SK-N-SH treated with all-trans-retinoic acid at 6 μM for 48 hours (cell line): ENCODE results near the gene POMC.

ENCODE experiments used
- PPARA ChIP-seq: fragments of 250-450 bp; sonication (Bioruptor Pico); IDR thresholded peaks from 2 replicates; pipeline ENCODE4 v1.5.0; 2020; ENCODE audit warnings: mild to moderate bottlenecking, borderline replicate concordance
- ZNF8 ChIP-seq: fragments of 450-650 bp; formaldehyde crosslinking; IDR thresholded peaks from 2 replicates; pipeline ENCODE4 v1.5.0; 2020; ENCODE audit warnings: mild to moderate bottlenecking, moderate library complexity
- TF ChIP-seq, protein P1 (sequence below): fragments of 250-450 bp; sonication (Bioruptor Pico); IDR thresholded peaks from 2 replicates; pipeline ENCODE4 v1.8.0; 2020; ENCODE audit warnings: mild to moderate bottlenecking, moderate library complexity, borderline replicate concordance

DNA sequence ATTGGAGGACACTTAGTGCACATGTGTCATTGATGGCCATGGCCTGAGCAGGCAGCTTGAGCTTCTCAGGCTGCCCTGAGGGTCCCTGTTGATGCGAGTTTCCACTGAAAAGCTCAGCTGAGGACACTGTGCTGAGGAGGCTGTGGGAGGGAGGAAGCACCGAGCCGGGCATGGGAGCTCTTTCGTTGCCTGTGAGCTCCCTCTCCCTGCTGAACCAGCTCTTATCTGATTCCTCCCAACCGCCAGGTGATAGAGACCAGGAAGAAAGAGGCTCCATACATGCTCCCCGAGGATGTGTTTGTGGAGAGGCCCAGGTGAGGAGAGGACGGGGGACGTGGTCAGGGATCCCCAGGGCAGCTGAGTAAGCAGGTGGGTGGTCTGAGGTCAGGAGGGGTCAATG, 27.3 kb downstream of the POMC start:
- no peak for TF ChIP-seq ZNF8 (CRISPR knock-in tag)
- TF ChIP-seq, protein P1, sequence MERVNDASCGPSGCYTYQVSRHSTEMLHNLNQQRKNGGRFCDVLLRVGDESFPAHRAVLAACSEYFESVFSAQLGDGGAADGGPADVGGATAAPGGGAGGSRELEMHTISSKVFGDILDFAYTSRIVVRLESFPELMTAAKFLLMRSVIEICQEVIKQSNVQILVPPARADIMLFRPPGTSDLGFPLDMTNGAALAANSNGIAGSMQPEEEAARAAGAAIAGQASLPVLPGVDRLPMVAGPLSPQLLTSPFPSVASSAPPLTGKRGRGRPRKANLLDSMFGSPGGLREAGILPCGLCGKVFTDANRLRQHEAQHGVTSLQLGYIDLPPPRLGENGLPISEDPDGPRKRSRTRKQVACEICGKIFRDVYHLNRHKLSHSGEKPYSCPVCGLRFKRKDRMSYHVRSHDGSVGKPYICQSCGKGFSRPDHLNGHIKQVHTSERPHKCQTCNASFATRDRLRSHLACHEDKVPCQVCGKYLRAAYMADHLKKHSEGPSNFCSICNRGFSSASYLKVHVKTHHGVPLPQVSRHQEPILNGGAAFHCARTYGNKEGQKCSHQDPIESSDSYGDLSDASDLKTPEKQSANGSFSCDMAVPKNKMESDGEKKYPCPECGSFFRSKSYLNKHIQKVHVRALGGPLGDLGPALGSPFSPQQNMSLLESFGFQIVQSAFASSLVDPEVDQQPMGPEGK (CRISPR knock-in tag), result no peak
- no peak for TF ChIP-seq PPARA
